Fibroblast of lung (primary cell): ENCODE data around the gene PLCL1. TPM values are rescaled to one million over a fixed set of nuclear protein-coding genes. Genes with fewer than 3 reads are reported as not detected.
"Not testable (repeated sequence)": the region's sequence is repeated elsewhere in the genome, so short reads cannot be mapped to it uniquely, and the experiment has no call there.

Experiments used
- DNase-seq, 2 donors: peaks; one replicate each; pipeline versions ENCODE4 v3.0.0 to v3.0.0-alpha.2; 2010; ENCODE audit warnings: low read depth in 2 of 2
- H2AFZ ChIP-seq: 2 replicates; pipeline ENCODE4 v1.5.1; 2012; ENCODE audit warnings: low read length, control low read depth, inconsistent platforms
- H3K27ac ChIP-seq: 2 replicates; pipeline ENCODE4 v1.5.1; 2011; ENCODE audit warnings: low read length, control low read depth; ENCODE audit not compliant: insufficient read depth
- H3K27me3 ChIP-seq: 2 replicates; pipeline ENCODE4 v1.5.1; 2011; ENCODE audit warnings: mild to moderate bottlenecking, low read length; ENCODE audit not compliant: control insufficient read depth, insufficient read depth
- H3K36me3 ChIP-seq: 2 replicates; pipeline ENCODE4 v1.5.1; 2011; ENCODE audit warnings: low read length; ENCODE audit not compliant: control insufficient read depth, insufficient read depth
- H3K4me1 ChIP-seq: 2 replicates; pipeline ENCODE4 v1.5.1; 2011; ENCODE audit warnings: low read length; ENCODE audit not compliant: control insufficient read depth, insufficient read depth; ENCODE audit errors: extremely low read depth
- H3K4me2 ChIP-seq: 2 replicates; pipeline ENCODE4 v1.5.1; 2011; ENCODE audit warnings: low read length, control low read depth; ENCODE audit not compliant: insufficient read depth; ENCODE audit errors: extremely low read depth
- H3K4me3 ChIP-seq, 4 experiments: fragments of 200-600 bp in 1 of 4; sonication (generic) in 1 of 4; replicated peaks in 1 of 4; 2 replicates each; pipeline ENCODE4 v1.5.1; 2011 to 2016; ENCODE audit warnings: low read length in 4 of 4, low read depth in 3 of 4, mild to moderate bottlenecking in 3 of 4, control low read depth in 2 of 4, inconsistent platforms in 1 of 4, mixed read lengths in 1 of 4; ENCODE audit not compliant: insufficient read depth in 1 of 4; ENCODE audit errors: control extremely low read depth in 1 of 4
- H3K79me2 ChIP-seq: 2 replicates; pipeline ENCODE4 v1.5.1; 2012; ENCODE audit warnings: mild to moderate bottlenecking, low read length, inconsistent platforms; ENCODE audit not compliant: control insufficient read depth, insufficient read depth
- H3K9ac ChIP-seq: 2 replicates; pipeline ENCODE4 v1.5.1; 2011; ENCODE audit warnings: mild to moderate bottlenecking, low read length, control low read depth; ENCODE audit not compliant: insufficient read depth
- H3K9me3 ChIP-seq: 2 replicates; pipeline ENCODE4 v1.5.1; 2012; ENCODE audit warnings: low read depth, low read length; ENCODE audit not compliant: control insufficient read depth, insufficient read depth
- H4K20me1 ChIP-seq: 2 replicates; pipeline ENCODE4 v1.5.1; 2011; ENCODE audit warnings: low read length; ENCODE audit not compliant: control insufficient read depth, insufficient read depth; ENCODE audit errors: extremely low read depth
- EZH2 ChIP-seq: IDR thresholded peaks from 2 replicates; pipeline ENCODE4 v1.5.1; 2012; ENCODE audit warnings: low read length, control low read depth, mild to moderate bottlenecking; ENCODE audit errors: missing control alignments
- polyA plus RNA-seq, 2 donors: library from polyadenylated mRNA; depleted of rRNA in 1 of 2; stranded (reverse) in 1 of 2; unstranded in 1 of 2; fragments of >200 nt; gene quantifications; 2 replicates each; pipeline ENCODE4 v1.2.1, GENCODE V29; 2011 to 2012; ENCODE audit warnings: missing spikeins in 1 of 2
- total RNA-seq: library from RNA; depleted of rRNA; stranded (reverse); fragments of >200 nt; gene quantifications from 2 replicates; pipeline ENCODE4 v1.2.1, GENCODE V29; 2014
- TF ChIP-seq, protein P1 (sequence below), 2 donors: IDR thresholded peaks in 1 of 2; conservative IDR thresholded peaks in 1 of 2; 1 replicate in 1 of 2; 2 replicates in 1 of 2; pipeline ENCODE4 v1.5.1; 2011 to 2012; ENCODE audit warnings: low read length in 2 of 2, control low read depth in 1 of 2, inconsistent platforms in 1 of 2, low read depth in 1 of 2, mild to moderate bottlenecking in 1 of 2

Gene PLCL1
- total and polyA plus RNA-seq, 2 donors (not counting 1 experiment from before 2014, with no cell fraction given): 0.48 to 0.83 TPM

DNA sequence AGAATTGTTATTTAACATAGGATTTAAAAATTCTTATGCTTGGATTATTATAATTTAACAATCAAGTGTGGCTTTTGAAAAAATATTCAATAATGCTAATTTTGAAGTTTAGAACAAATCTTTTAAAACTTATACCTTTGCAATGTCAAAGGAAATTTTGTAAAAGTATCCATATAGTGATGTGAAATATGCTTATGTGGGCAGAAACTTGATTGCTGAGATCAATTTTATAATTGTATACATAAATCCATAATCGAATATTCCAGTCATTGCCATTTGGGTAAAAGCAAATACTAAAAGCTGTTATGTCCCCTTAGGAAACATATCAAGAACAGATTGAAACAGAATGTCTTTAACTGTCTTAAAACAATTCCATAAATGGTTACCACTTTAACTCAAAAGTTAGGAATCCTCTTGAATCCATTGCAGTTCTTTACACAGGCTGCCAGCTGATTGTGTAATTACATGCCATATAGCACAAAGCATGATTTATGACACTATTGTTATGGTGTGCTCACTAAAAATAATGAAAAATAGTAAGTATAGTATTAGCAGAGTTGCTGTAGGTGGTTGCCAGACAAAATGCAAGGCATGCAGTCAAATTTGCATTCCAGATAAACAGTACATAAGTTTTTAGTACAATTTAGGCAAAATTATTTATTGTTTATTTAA lies 24.2 kb downstream of the PLCL1 start:
- H3K79me2 ChIP-seq: no peaks in the 10 kb centered on the region
- no peak overlapping the region for H3K9ac ChIP-seq
- H4K20me1 ChIP-seq: no peaks in the 10 kb centered on the region
- no peaks in the 10 kb centered on the region for H3K36me3 ChIP-seq
- no peaks in the 10 kb centered on the region for H3K27me3 ChIP-seq
- H3K9me3 ChIP-seq: no peaks in the 10 kb centered on the region
- H3K27ac ChIP-seq: no peak overlapping the region
- TF ChIP-seq, protein P1, sequence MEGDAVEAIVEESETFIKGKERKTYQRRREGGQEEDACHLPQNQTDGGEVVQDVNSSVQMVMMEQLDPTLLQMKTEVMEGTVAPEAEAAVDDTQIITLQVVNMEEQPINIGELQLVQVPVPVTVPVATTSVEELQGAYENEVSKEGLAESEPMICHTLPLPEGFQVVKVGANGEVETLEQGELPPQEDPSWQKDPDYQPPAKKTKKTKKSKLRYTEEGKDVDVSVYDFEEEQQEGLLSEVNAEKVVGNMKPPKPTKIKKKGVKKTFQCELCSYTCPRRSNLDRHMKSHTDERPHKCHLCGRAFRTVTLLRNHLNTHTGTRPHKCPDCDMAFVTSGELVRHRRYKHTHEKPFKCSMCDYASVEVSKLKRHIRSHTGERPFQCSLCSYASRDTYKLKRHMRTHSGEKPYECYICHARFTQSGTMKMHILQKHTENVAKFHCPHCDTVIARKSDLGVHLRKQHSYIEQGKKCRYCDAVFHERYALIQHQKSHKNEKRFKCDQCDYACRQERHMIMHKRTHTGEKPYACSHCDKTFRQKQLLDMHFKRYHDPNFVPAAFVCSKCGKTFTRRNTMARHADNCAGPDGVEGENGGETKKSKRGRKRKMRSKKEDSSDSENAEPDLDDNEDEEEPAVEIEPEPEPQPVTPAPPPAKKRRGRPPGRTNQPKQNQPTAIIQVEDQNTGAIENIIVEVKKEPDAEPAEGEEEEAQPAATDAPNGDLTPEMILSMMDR (conservative IDR thresholded peaks at IDR 0.05 in 1 of 2, IDR thresholded peaks at IDR 0.05 in 1 of 2; ENCODE audit: low read depth in 1 of 2, low read length in 2 of 2): no peak
- no peak for TF ChIP-seq EZH2
- no peaks in the 10 kb centered on the region for H3K4me1 ChIP-seq
- no peak overlapping the region for H2AFZ ChIP-seq
- H3K4me2 ChIP-seq: no peak overlapping the region
- DNase-seq: peak; percentile 32 to 42
- no peak overlapping the region for H3K4me3 ChIP-seq

DNA sequence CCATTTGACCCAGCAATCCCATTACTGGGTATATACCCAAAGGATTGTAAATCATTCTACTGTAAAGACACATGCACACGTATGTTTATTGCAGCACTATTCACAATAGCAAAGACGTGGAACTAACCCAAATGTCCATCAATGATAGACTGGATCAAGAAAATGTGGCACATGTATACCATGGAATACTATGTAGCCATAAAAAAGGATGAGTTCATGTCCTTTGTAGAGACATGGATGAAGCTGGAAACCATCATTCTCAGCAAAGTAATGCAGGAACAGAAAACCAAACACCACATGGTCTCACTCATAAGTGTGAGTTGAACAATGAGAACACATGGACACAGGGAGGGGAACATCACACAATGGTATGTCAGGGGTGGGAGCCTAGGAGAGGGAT lies 30.4 kb downstream of the PLCL1 start:
- H3K4me1 ChIP-seq, H3K4me2 ChIP-seq, H3K27ac ChIP-seq, H3K9ac ChIP-seq, H3K36me3 ChIP-seq, H3K79me2 ChIP-seq, DNase-seq, H3K27me3 ChIP-seq, H3K9me3 ChIP-seq, H3K4me3 ChIP-seq, H2AFZ ChIP-seq, H4K20me1 ChIP-seq: not testable (repeated sequence)

DNA sequence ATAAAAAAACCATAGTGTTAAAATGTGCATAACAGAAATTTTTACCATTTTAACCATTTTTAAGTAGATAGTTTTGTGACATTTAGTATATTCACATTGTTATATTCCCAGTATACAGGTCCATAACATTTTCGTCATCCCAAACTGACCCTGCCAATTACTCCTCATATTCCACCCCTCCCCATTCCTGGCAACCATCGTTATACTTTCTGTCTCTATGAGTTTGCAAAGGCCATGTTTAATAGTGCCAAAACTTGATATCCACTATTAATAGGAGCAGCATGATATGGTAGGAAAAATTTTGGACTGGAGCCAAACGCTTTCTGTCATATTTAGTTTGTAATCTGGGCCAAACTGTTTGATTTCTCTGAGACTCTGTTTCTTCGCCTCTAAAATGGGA lies 30.9 kb downstream of the PLCL1 start:
- no peaks in the 10 kb centered on the region for H3K79me2 ChIP-seq
- no peak overlapping the region for H3K4me3 ChIP-seq
- no peaks in the 10 kb centered on the region for H4K20me1 ChIP-seq
- no peaks in the 10 kb centered on the region for H3K27me3 ChIP-seq
- no peaks in the 10 kb centered on the region for H3K36me3 ChIP-seq
- no peak overlapping the region for H2AFZ ChIP-seq
- H3K9me3 ChIP-seq: no peaks in the 10 kb centered on the region
- no peak overlapping the region for H3K9ac ChIP-seq
- H3K4me2 ChIP-seq: no peak overlapping the region
- no peaks in the 10 kb centered on the region for H3K4me1 ChIP-seq
- TF ChIP-seq, protein P1 (conservative IDR thresholded peaks at IDR 0.05 in 1 of 2, IDR thresholded peaks at IDR 0.05 in 1 of 2; ENCODE audit: low read depth in 1 of 2, low read length in 2 of 2): no peak
- TF ChIP-seq EZH2: no peak
- DNase-seq: no peak
- no peak overlapping the region for H3K27ac ChIP-seq
